ENCODE data around the gene MYO5C.
A peak's percentile ranks its signal among the peaks of the same experiment; 100 is the strongest.
"Not testable (repeated sequence)": the region's sequence is repeated elsewhere in the genome, so short reads cannot be mapped to it uniquely, and the experiment has no call there.

Gene MYO5C

GRCh38 chr15:52171386-52171785 lies 124.2 kb downstream of the MYO5C start:
- H3K9ac ChIP-seq (ENCODE audit: low read length) = peak overlapping the region; percentile 42
- no peak overlapping the region for H3K4me2 ChIP-seq (ENCODE audit: low read length, poor library complexity, severe bottlenecking)
- H2BK12ac ChIP-seq (ENCODE audit: low read length in 2 of 2) = no peak overlapping the region
- DNase-seq = no peak
- H2BK5ac ChIP-seq (ENCODE audit: low read depth, low read length, poor library complexity, severe bottlenecking) = no peak overlapping the region
- no peak overlapping the region for H3K4ac ChIP-seq (ENCODE audit: low read depth in 1 of 2, low read length in 2 of 2)
- no peak overlapping the region for H2BK120ac ChIP-seq (ENCODE audit: low read depth, low read length)
- no peaks in the 10 kb centered on the region for H3K9me3 ChIP-seq (ENCODE audit: control insufficient read depth, low read length)
- no peak overlapping the region for H2AFZ ChIP-seq (ENCODE audit: low read depth, low read length)
- no peak overlapping the region for H3K23ac ChIP-seq (ENCODE audit: low read length in 2 of 2)
- no peak overlapping the region for H3K14ac ChIP-seq (ENCODE audit: low read length in 2 of 2)
- no peaks in the 10 kb centered on the region for H3K4me1 ChIP-seq (ENCODE audit: control insufficient read depth, insufficient read depth, low read depth, low read length)
- WGBS = 20% methylated on average over 1 of the region's 4 CpGs
- no peaks in the 10 kb centered on the region for H3K27me3 ChIP-seq (ENCODE audit: control insufficient read depth in 1 of 2, insufficient read depth in 1 of 2, low read length in 2 of 2)
- H3K79me1 ChIP-seq (replicated peaks; ENCODE audit: low read length, poor library complexity, severe bottlenecking) = peaks cover 20% of the 10 kb centered on the region
- H4K8ac ChIP-seq (ENCODE audit: low read length) = no peak overlapping the region
- no peak overlapping the region for H3K18ac ChIP-seq (ENCODE audit: low read depth in 1 of 2, low read length in 2 of 2)
- H3K36me3 ChIP-seq (ENCODE audit: control insufficient read depth in 1 of 2, insufficient read depth in 2 of 2, low read depth in 1 of 2, low read length in 2 of 2) = peaks cover 0 to 3% of the 10 kb centered on the region in 2 experiments
- H2BK15ac ChIP-seq (ENCODE audit: low read depth, poor library complexity, severe bottlenecking) = no peak overlapping the region
- no peak overlapping the region for H4K91ac ChIP-seq (ENCODE audit: low read length)
- H2AK5ac ChIP-seq (ENCODE audit: low read length, severe bottlenecking) = no peak overlapping the region
- H3K27ac ChIP-seq (ENCODE audit: low read length, poor library complexity, severe bottlenecking) = no peak overlapping the region
- no peak overlapping the region for H3K4me3 ChIP-seq (ENCODE audit: insufficient read depth in 1 of 2, low read depth in 1 of 2, low read length in 2 of 2)

DNA sequence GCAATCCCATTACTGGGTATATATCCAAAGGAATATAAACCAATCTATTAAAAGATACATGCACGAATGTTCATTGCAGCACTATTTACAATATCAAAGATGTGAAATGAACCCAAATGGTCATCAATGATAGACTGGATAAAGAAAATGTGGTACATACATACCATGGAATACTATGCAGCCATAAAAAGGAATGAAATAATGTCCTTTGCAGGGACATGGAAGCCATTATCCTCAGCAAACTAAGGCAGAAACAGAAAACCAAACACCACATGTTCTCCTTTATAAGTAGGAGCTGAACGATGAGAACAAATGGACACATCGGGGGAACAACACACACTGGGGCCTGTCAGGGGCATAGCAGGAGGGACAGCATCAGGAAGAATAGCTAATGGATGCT lies 125.4 kb downstream of the MYO5C start:
- not testable (repeated sequence) for H3K4me1 ChIP-seq (ENCODE audit: control insufficient read depth, insufficient read depth, low read depth, low read length); H3K4me2 ChIP-seq (ENCODE audit: low read length, poor library complexity, severe bottlenecking); H3K9me3 ChIP-seq (ENCODE audit: control insufficient read depth, low read length); H4K91ac ChIP-seq (ENCODE audit: low read length); H2BK120ac ChIP-seq (ENCODE audit: low read depth, low read length); H3K4me3 ChIP-seq (ENCODE audit: insufficient read depth in 1 of 2, low read depth in 1 of 2, low read length in 2 of 2); H2BK5ac ChIP-seq (ENCODE audit: low read depth, low read length, poor library complexity, severe bottlenecking); H3K36me3 ChIP-seq (ENCODE audit: control insufficient read depth in 1 of 2, insufficient read depth in 2 of 2, low read depth in 1 of 2, low read length in 2 of 2); H2AFZ ChIP-seq (ENCODE audit: low read depth, low read length); H3K18ac ChIP-seq (ENCODE audit: low read depth in 1 of 2, low read length in 2 of 2); H3K27me3 ChIP-seq (ENCODE audit: control insufficient read depth in 1 of 2, insufficient read depth in 1 of 2, low read length in 2 of 2); H2AK5ac ChIP-seq (ENCODE audit: low read length, severe bottlenecking); H3K9ac ChIP-seq (ENCODE audit: low read length); H2BK15ac ChIP-seq (ENCODE audit: low read depth, poor library complexity, severe bottlenecking); DNase-seq; H3K14ac ChIP-seq (ENCODE audit: low read length in 2 of 2); H3K4ac ChIP-seq (ENCODE audit: low read depth in 1 of 2, low read length in 2 of 2); H3K23ac ChIP-seq (ENCODE audit: low read length in 2 of 2); H3K27ac ChIP-seq (ENCODE audit: low read length, poor library complexity, severe bottlenecking); H4K8ac ChIP-seq (ENCODE audit: low read length); H2BK12ac ChIP-seq (ENCODE audit: low read length in 2 of 2)
- H3K79me1 ChIP-seq (replicated peaks; ENCODE audit: low read length, poor library complexity, severe bottlenecking) = peaks cover 20% of the 10 kb centered on the region
- WGBS = 100% methylated on average over 1 of the region's 3 CpGs

DNA sequence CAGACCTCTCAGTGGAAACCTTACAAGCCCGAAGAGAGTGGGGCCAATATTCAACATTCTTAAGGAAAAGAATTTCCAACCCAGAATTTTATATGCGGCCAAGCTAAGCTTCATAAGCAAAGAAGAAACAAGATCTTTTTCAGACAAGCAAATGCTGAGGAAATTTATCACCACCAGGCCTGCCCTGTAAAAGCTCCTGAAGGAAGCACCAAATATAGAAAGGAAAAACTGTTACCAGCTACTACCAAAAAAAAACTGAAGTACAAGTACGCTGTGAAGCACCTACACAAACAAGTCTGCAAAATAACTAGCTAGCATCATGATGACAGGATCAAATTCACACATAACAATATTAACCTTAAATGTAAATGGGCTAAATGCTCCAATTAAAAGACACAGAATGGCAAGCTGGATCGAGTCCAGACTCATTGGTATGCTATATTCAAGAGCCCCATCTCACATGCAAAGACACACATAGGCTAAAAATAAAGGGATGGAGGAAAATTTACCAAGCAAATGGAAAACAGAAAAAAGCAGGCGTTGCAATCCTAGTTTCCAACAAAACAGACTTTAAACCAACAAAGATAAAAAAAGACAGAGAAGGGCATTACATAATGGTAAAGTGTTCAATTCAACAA lies 130.0 kb downstream of the MYO5C start:
- not testable (repeated sequence) for H4K91ac ChIP-seq (ENCODE audit: low read length); H2BK5ac ChIP-seq (ENCODE audit: low read depth, low read length, poor library complexity, severe bottlenecking); H2BK15ac ChIP-seq (ENCODE audit: low read depth, poor library complexity, severe bottlenecking); H2AK5ac ChIP-seq (ENCODE audit: low read length, severe bottlenecking); H3K18ac ChIP-seq (ENCODE audit: low read depth in 1 of 2, low read length in 2 of 2); H3K9ac ChIP-seq (ENCODE audit: low read length); H3K4me3 ChIP-seq (ENCODE audit: insufficient read depth in 1 of 2, low read depth in 1 of 2, low read length in 2 of 2); H2AFZ ChIP-seq (ENCODE audit: low read depth, low read length); H3K23ac ChIP-seq (ENCODE audit: low read length in 2 of 2); H3K27me3 ChIP-seq (ENCODE audit: control insufficient read depth in 1 of 2, insufficient read depth in 1 of 2, low read length in 2 of 2); H4K8ac ChIP-seq (ENCODE audit: low read length); DNase-seq; H3K14ac ChIP-seq (ENCODE audit: low read length in 2 of 2); H3K9me3 ChIP-seq (ENCODE audit: control insufficient read depth, low read length); H3K27ac ChIP-seq (ENCODE audit: low read length, poor library complexity, severe bottlenecking); H2BK120ac ChIP-seq (ENCODE audit: low read depth, low read length); H2BK12ac ChIP-seq (ENCODE audit: low read length in 2 of 2); H3K4me1 ChIP-seq (ENCODE audit: control insufficient read depth, insufficient read depth, low read depth, low read length); H3K4me2 ChIP-seq (ENCODE audit: low read length, poor library complexity, severe bottlenecking); H3K4ac ChIP-seq (ENCODE audit: low read depth in 1 of 2, low read length in 2 of 2)
- WGBS = 93% methylated on average over 4 of the region's 5 CpGs
- Histone ChIP-seq H3K36me3 (ENCODE audit: control insufficient read depth in 1 of 2, insufficient read depth in 2 of 2, low read depth in 1 of 2, low read length in 2 of 2) (peaks cover 15 to 18% of the 10 kb centered on the region in 2 experiments), H3K79me1 (replicated peaks; ENCODE audit: low read length, poor library complexity, severe bottlenecking) (peaks cover 17% of the 10 kb centered on the region)

GRCh38 chr15:52164631-52165265 lies 130.9 kb downstream of the MYO5C start:
- Histone ChIP-seq H3K14ac (ENCODE audit: low read length in 2 of 2) (no peak overlapping the region), H2AFZ (ENCODE audit: low read depth, low read length) (no peak overlapping the region), H2AK5ac (ENCODE audit: low read length, severe bottlenecking) (no peak overlapping the region), H2BK120ac (ENCODE audit: low read depth, low read length) (no peak overlapping the region), H4K91ac (ENCODE audit: low read length) (peak overlapping the region; percentile 15), H3K9me3 (ENCODE audit: control insufficient read depth, low read length) (no peaks in the 10 kb centered on the region), H3K4me2 (ENCODE audit: low read length, poor library complexity, severe bottlenecking) (no peak overlapping the region), H3K9ac (ENCODE audit: low read length) (no peak overlapping the region), H2BK15ac (ENCODE audit: low read depth, poor library complexity, severe bottlenecking) (no peak overlapping the region), H3K36me3 (ENCODE audit: control insufficient read depth in 1 of 2, insufficient read depth in 2 of 2, low read depth in 1 of 2, low read length in 2 of 2) (peaks cover 15 to 18% of the 10 kb centered on the region in 2 experiments), H3K27me3 (ENCODE audit: control insufficient read depth in 1 of 2, insufficient read depth in 1 of 2, low read length in 2 of 2) (no peaks in the 10 kb centered on the region), H3K79me1 (replicated peaks; ENCODE audit: low read length, poor library complexity, severe bottlenecking) (peaks cover 16% of the 10 kb centered on the region), H4K8ac (ENCODE audit: low read length) (no peak overlapping the region), H2BK5ac (ENCODE audit: low read depth, low read length, poor library complexity, severe bottlenecking) (no peak overlapping the region), H3K23ac (ENCODE audit: low read length in 2 of 2) (no peak overlapping the region), H2BK12ac (ENCODE audit: low read length in 2 of 2) (no peak overlapping the region), H3K4me3 (ENCODE audit: insufficient read depth in 1 of 2, low read depth in 1 of 2, low read length in 2 of 2) (no peak overlapping the region), H3K4ac (ENCODE audit: low read depth in 1 of 2, low read length in 2 of 2) (no peak overlapping the region), H3K18ac (ENCODE audit: low read depth in 1 of 2, low read length in 2 of 2) (no peak overlapping the region), H3K4me1 (ENCODE audit: control insufficient read depth, insufficient read depth, low read depth, low read length) (peaks cover 6% of the 10 kb centered on the region), H3K27ac (ENCODE audit: low read length, poor library complexity, severe bottlenecking) (no peak overlapping the region)
- peak; percentile 39 for DNase-seq
- 80% methylated on average over 1 of the region's 2 CpGs for WGBS

Measured in mesenchymal stem cell (in vitro differentiated cells and primary cell).